Liver (tissue), 9 donors: ENCODE data around the gene APELA. TPM values are rescaled to one million over a fixed set of nuclear protein-coding genes. Genes with fewer than 3 reads are reported as not detected.

Source experiments
- DNase-seq: peaks from one replicate; pipeline ENCODE4 v3.0.0-alpha.2; 2017; ENCODE audit warnings: low spot score
- H3K27ac ChIP-seq, 2 donors: one replicate each; pipeline ENCODE4 v1.7.0; 2013; ENCODE audit warnings: inconsistent platforms in 2 of 2, low read length in 2 of 2, control low read depth in 1 of 2, low read depth in 1 of 2, mild to moderate bottlenecking in 1 of 2
- H3K27me3 ChIP-seq, 4 donors: one replicate each; pipeline versions ENCODE4 v1.6.1 to v1.7.0; 2013; ENCODE audit warnings: low read length in 3 of 4, inconsistent platforms in 1 of 4, mild to moderate bottlenecking in 1 of 4, moderate library complexity in 1 of 4; ENCODE audit not compliant: control insufficient read depth in 4 of 4, insufficient read depth in 4 of 4
- H3K36me3 ChIP-seq, 4 donors: one replicate each; pipeline versions ENCODE4 v1.6.1 to v1.7.0; 2013; ENCODE audit warnings: low read length in 3 of 4, mild to moderate bottlenecking in 3 of 4, low read depth in 1 of 4, moderate library complexity in 1 of 4; ENCODE audit not compliant: control insufficient read depth in 4 of 4, insufficient read depth in 3 of 4
- H3K4me1 ChIP-seq, 4 donors: one replicate each; pipeline versions ENCODE4 v1.6.1 to v1.7.0; 2013; ENCODE audit warnings: low read length in 3 of 4, mild to moderate bottlenecking in 3 of 4, moderate library complexity in 1 of 4; ENCODE audit not compliant: control insufficient read depth in 4 of 4, insufficient read depth in 4 of 4
- H3K4me3 ChIP-seq, 3 donors: one replicate each; pipeline versions ENCODE4 v1.6.1 to v1.7.0; 2013; ENCODE audit warnings: low read length in 3 of 3, control low read depth in 1 of 3, low read depth in 1 of 3, mild to moderate bottlenecking in 1 of 3
- H3K9ac ChIP-seq, 2 donors: one replicate each; pipeline ENCODE4 v1.7.0; 2013; ENCODE audit warnings: low read length in 2 of 2, mild to moderate bottlenecking in 2 of 2, moderate library complexity in 2 of 2, control low read depth in 1 of 2, low read depth in 1 of 2
- H3K9me3 ChIP-seq, 4 donors: one replicate each; pipeline versions ENCODE4 v1.6.1 to v1.7.0; 2013; ENCODE audit warnings: low read length in 3 of 4; ENCODE audit not compliant: control insufficient read depth in 4 of 4
- EGR1 ChIP-seq, 2 donors: IDR thresholded peaks; 2 replicates each; pipeline ENCODE4 v1.6.1; 2016 to 2018; ENCODE audit warnings: antibody characterized with exemption in 2 of 2, low read depth in 2 of 2
- FOXA2 ChIP-seq: IDR thresholded peaks from 2 replicates; pipeline ENCODE4 v1.6.1; 2016; ENCODE audit warnings: antibody characterized with exemption
- GABPA ChIP-seq, 2 donors: IDR thresholded peaks in 1 of 2; conservative IDR thresholded peaks in 1 of 2; 2 replicates each; pipeline ENCODE4 v1.6.1; 2016; ENCODE audit warnings: antibody characterized with exemption in 2 of 2, mild to moderate bottlenecking in 1 of 2, moderate library complexity in 1 of 2
- HNF4G ChIP-seq: IDR thresholded peaks from 2 replicates; pipeline ENCODE4 v1.6.1; 2016; ENCODE audit warnings: antibody characterized with exemption
- JUND ChIP-seq, 2 donors: IDR thresholded peaks; 2 replicates each; pipeline ENCODE4 v1.6.1; 2016; ENCODE audit warnings: antibody characterized with exemption in 2 of 2
- RAD21 ChIP-seq, 2 donors: IDR thresholded peaks; 2 replicates each; pipeline ENCODE4 v1.6.1; 2016; ENCODE audit warnings: antibody characterized with exemption in 2 of 2, mild to moderate bottlenecking in 2 of 2
- RXRA ChIP-seq, 2 donors: IDR thresholded peaks; 2 replicates each; pipeline ENCODE4 v1.6.1; 2017 to 2018; ENCODE audit warnings: antibody characterized with exemption in 2 of 2, mild to moderate bottlenecking in 1 of 2
- SP1 ChIP-seq: IDR thresholded peaks from 2 replicates; pipeline ENCODE4 v1.6.1; 2018; ENCODE audit warnings: antibody characterized with exemption, mild to moderate bottlenecking
- TAF1 ChIP-seq: conservative IDR thresholded peaks from 2 replicates; pipeline ENCODE4 v1.6.1; 2016; ENCODE audit warnings: antibody characterized with exemption, mild to moderate bottlenecking
- YY1 ChIP-seq: IDR thresholded peaks from 2 replicates; pipeline ENCODE4 v1.6.1; 2016; ENCODE audit warnings: antibody characterized with exemption, mild to moderate bottlenecking
- WGBS: extraction: QIAGEN DNeasy Blood & Tissue Kit; methylation state at CpG from one replicate; pipeline ENCODE4 v1.1.7; 2013; 5-methylcytosine and 5-hydroxymethylcytosine counted together
- polyA plus RNA-seq, 2 donors: library from polyadenylated mRNA; stranded (reverse) in 1 of 2; unstranded in 1 of 2; fragments of 200-250 nt in 1 of 2; fragments of >200 nt in 1 of 2; fragmentation: Nextera tagmentation in 1 of 2; extraction: Ambion mirVana in 1 of 2; gene quantifications; one replicate each; pipeline versions ENCODE4 v1.2.1 to v1.2.3, GENCODE V29; 2013 to 2015
- total RNA-seq, 2 donors: library from RNA; depleted of rRNA; stranded (reverse); fragments of >200 nt; gene quantifications; one replicate each; pipeline ENCODE4 v1.2.3, GENCODE V29; 2014
- TF ChIP-seq, protein P1 (sequence below): IDR thresholded peaks from 2 replicates; pipeline ENCODE4 v1.6.1; 2016; ENCODE audit warnings: antibody characterized with exemption, mild to moderate bottlenecking
- TF ChIP-seq, protein P2 (sequence below): IDR thresholded peaks from 2 replicates; pipeline ENCODE4 v1.6.1; 2016; ENCODE audit warnings: antibody characterized with exemption
- TF ChIP-seq, protein P3 (sequence below): IDR thresholded peaks from 2 replicates; pipeline ENCODE4 v1.6.1; 2016; ENCODE audit warnings: antibody characterized with exemption
- TF ChIP-seq, protein P4 (sequence below): fragments of 150-350 bp; IDR thresholded peaks from 2 replicates; pipeline ENCODE4 v1.5.1; 2017; ENCODE audit warnings: improper control_type of control experiment, low read depth, low read length; ENCODE audit not compliant: missing input control
- TF ChIP-seq, protein P5 (sequence below): IDR thresholded peaks from 2 replicates; pipeline ENCODE4 v1.6.1; 2016; ENCODE audit warnings: antibody characterized with exemption
- donor health status: healthy.
- donor health status: healthy.
- donor health status: healthy.
- donor health status: healthy.
- donor health status: healthy.

APELA gene
- total and polyA plus RNA-seq, 4 donors = 1.6 TPM; not detected in 3

DNA sequence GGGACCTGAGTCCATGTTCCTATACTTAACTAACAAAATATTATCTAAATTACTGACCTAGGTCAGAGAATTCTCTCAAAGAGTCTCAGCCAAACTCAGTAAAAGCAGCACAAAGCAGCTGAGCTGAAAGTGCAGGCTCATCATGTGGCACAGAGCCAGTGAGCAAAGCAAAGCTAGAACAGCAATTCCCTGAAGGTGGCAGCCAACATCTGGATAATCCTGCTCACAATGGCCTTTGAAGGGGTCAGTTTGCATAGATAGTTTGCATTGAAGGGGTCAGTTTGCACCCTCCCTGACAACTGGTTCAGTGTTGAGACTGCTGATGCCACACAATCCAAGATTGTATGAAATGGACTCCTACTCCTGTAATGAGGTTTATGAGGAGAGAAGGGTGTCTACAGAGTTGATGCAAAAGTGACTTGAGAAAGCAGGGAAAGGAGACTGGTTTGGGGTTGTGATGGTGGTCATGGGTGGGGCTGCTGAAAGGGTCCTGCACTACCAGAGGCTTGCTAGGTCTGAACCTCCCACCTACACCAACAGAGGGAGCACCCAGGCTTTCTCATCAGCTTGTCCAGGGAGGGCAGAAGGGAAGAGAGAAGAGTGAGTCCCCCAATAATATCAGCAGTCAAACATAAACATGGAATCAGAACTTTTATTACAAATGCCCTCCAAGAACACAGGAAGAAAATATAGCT lies 60.7 kb downstream of the APELA start:
- TF ChIP-seq, protein P1, sequence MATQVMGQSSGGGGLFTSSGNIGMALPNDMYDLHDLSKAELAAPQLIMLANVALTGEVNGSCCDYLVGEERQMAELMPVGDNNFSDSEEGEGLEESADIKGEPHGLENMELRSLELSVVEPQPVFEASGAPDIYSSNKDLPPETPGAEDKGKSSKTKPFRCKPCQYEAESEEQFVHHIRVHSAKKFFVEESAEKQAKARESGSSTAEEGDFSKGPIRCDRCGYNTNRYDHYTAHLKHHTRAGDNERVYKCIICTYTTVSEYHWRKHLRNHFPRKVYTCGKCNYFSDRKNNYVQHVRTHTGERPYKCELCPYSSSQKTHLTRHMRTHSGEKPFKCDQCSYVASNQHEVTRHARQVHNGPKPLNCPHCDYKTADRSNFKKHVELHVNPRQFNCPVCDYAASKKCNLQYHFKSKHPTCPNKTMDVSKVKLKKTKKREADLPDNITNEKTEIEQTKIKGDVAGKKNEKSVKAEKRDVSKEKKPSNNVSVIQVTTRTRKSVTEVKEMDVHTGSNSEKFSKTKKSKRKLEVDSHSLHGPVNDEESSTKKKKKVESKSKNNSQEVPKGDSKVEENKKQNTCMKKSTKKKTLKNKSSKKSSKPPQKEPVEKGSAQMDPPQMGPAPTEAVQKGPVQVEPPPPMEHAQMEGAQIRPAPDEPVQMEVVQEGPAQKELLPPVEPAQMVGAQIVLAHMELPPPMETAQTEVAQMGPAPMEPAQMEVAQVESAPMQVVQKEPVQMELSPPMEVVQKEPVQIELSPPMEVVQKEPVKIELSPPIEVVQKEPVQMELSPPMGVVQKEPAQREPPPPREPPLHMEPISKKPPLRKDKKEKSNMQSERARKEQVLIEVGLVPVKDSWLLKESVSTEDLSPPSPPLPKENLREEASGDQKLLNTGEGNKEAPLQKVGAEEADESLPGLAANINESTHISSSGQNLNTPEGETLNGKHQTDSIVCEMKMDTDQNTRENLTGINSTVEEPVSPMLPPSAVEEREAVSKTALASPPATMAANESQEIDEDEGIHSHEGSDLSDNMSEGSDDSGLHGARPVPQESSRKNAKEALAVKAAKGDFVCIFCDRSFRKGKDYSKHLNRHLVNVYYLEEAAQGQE = no peak
- peak in 1 of 2 donors; percentile 16 for TF ChIP-seq RAD21 (IDR thresholded peaks at IDR 0.05)
- TF ChIP-seq YY1 = no peak
- no peak for TF ChIP-seq FOXA2
- TF ChIP-seq, protein P2, sequence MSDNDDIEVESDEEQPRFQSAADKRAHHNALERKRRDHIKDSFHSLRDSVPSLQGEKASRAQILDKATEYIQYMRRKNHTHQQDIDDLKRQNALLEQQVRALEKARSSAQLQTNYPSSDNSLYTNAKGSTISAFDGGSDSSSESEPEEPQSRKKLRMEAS = no peak
- no peak for DNase-seq
- H3K27ac ChIP-seq = no peak overlapping the region
- H3K9ac ChIP-seq = no peak overlapping the region
- H3K4me3 ChIP-seq = no peak overlapping the region
- H3K27me3 ChIP-seq = peaks cover 0 to 2% (median 0%) of the 10 kb centered on the region in 4 donors
- H3K4me1 ChIP-seq = no peaks in the 10 kb centered on the region
- no peaks in the 10 kb centered on the region for H3K36me3 ChIP-seq
- no peaks in the 10 kb centered on the region for H3K9me3 ChIP-seq

DNA sequence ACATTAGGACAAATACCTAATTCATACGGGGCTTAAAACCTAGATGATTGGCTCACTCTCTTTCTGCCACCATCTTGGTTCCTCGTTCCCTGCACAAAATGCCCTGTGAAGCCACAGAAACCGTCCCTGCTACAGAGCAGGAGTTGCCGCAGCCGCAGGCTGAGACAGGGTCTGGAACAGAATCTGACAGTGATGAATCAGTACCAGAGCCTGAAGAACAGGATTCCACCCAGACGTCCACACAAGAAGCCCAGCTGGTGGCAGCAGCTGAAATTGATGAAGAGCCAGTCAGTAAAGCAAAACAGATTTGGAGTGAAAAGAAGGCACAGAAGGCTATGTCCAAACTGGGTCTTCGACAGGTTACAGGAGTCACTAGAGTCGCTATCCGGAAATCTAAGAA lies 66.2 kb downstream of the APELA start:
- Histone ChIP-seq H3K4me1 (no peaks in the 10 kb centered on the region), H3K9me3 (no peaks in the 10 kb centered on the region), H3K27ac (no peak overlapping the region), H3K27me3 (peaks cover 0 to 9% (median 0%) of the 10 kb centered on the region in 4 donors), H3K9ac (no peak overlapping the region), H3K36me3 (no peaks in the 10 kb centered on the region), H3K4me3 (no peak overlapping the region)
- TF ChIP-seq RXRA (IDR thresholded peaks at IDR 0.05) = no peak
- TF ChIP-seq, protein P3, sequence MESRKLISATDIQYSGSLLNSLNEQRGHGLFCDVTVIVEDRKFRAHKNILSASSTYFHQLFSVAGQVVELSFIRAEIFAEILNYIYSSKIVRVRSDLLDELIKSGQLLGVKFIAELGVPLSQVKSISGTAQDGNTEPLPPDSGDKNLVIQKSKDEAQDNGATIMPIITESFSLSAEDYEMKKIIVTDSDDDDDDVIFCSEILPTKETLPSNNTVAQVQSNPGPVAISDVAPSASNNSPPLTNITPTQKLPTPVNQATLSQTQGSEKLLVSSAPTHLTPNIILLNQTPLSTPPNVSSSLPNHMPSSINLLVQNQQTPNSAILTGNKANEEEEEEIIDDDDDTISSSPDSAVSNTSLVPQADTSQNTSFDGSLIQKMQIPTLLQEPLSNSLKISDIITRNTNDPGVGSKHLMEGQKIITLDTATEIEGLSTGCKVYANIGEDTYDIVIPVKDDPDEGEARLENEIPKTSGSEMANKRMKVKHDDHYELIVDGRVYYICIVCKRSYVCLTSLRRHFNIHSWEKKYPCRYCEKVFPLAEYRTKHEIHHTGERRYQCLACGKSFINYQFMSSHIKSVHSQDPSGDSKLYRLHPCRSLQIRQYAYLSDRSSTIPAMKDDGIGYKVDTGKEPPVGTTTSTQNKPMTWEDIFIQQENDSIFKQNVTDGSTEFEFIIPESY = no peak
- TF ChIP-seq, protein P2 = no peak
- no peak for TF ChIP-seq TAF1
- TF ChIP-seq SP1 = no peak
- no peak for TF ChIP-seq YY1
- TF ChIP-seq HNF4G = no peak
- TF ChIP-seq, protein P4, sequence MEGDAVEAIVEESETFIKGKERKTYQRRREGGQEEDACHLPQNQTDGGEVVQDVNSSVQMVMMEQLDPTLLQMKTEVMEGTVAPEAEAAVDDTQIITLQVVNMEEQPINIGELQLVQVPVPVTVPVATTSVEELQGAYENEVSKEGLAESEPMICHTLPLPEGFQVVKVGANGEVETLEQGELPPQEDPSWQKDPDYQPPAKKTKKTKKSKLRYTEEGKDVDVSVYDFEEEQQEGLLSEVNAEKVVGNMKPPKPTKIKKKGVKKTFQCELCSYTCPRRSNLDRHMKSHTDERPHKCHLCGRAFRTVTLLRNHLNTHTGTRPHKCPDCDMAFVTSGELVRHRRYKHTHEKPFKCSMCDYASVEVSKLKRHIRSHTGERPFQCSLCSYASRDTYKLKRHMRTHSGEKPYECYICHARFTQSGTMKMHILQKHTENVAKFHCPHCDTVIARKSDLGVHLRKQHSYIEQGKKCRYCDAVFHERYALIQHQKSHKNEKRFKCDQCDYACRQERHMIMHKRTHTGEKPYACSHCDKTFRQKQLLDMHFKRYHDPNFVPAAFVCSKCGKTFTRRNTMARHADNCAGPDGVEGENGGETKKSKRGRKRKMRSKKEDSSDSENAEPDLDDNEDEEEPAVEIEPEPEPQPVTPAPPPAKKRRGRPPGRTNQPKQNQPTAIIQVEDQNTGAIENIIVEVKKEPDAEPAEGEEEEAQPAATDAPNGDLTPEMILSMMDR = no peak
- no peak for TF ChIP-seq GABPA (IDR thresholded peaks at IDR 0.05 in 1 of 2, conservative IDR thresholded peaks at IDR 0.05 in 1 of 2)
- TF ChIP-seq EGR1 (IDR thresholded peaks at IDR 0.05; ENCODE audit: low read depth in 2 of 2) = no peak
- TF ChIP-seq RAD21 (IDR thresholded peaks at IDR 0.05) = no peak
- TF ChIP-seq, protein P5, sequence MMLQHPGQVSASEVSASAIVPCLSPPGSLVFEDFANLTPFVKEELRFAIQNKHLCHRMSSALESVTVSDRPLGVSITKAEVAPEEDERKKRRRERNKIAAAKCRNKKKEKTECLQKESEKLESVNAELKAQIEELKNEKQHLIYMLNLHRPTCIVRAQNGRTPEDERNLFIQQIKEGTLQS = no peak
- TF ChIP-seq JUND (IDR thresholded peaks at IDR 0.05) = no peak
- TF ChIP-seq, protein P1 = no peak
- TF ChIP-seq FOXA2 = no peak
- 83% methylated on average over 9 of the region's 9 CpGs for WGBS
- no peak for DNase-seq
